Activated naive CD8-positive, alpha-beta T cell treated with anti-CD3 and anti-CD28 coated beads, Interleukin-2, amount 50 U/mL, for 24 hours (primary cell): ENCODE measurements around the gene SDCBP2.

ENCODE experiments used
- ATAC-seq: fragments of 150-1000 bp; cut with Tn5 transposase; one replicate; pipeline ENCODE4 v1.10.0; 2021
- DNase-seq: peaks from one replicate; pipeline ENCODE4 v3.0.0; 2021
- H3K27ac Mint-ChIP-seq: one replicate; pipeline ENCODE4 v1.8.0; 2021; ENCODE audit warnings: mild to moderate bottlenecking, mixed read lengths
- H3K27me3 Mint-ChIP-seq: one replicate; pipeline ENCODE4 v1.8.0; 2021; ENCODE audit warnings: mixed read lengths
- H3K36me3 Mint-ChIP-seq: one replicate; pipeline ENCODE4 v1.8.0; 2021; ENCODE audit warnings: low read depth, mixed read lengths
- H3K4me1 Mint-ChIP-seq: one replicate; pipeline ENCODE4 v1.8.0; 2021; ENCODE audit warnings: mixed read lengths
- H3K4me3 Mint-ChIP-seq: one replicate; pipeline ENCODE4 v1.8.0; 2021; ENCODE audit warnings: mild to moderate bottlenecking, moderate library complexity, mixed read lengths
- H3K9me3 Mint-ChIP-seq: one replicate; pipeline ENCODE4 v1.8.0; 2021; ENCODE audit warnings: mixed read lengths

Gene SDCBP2

DNA sequence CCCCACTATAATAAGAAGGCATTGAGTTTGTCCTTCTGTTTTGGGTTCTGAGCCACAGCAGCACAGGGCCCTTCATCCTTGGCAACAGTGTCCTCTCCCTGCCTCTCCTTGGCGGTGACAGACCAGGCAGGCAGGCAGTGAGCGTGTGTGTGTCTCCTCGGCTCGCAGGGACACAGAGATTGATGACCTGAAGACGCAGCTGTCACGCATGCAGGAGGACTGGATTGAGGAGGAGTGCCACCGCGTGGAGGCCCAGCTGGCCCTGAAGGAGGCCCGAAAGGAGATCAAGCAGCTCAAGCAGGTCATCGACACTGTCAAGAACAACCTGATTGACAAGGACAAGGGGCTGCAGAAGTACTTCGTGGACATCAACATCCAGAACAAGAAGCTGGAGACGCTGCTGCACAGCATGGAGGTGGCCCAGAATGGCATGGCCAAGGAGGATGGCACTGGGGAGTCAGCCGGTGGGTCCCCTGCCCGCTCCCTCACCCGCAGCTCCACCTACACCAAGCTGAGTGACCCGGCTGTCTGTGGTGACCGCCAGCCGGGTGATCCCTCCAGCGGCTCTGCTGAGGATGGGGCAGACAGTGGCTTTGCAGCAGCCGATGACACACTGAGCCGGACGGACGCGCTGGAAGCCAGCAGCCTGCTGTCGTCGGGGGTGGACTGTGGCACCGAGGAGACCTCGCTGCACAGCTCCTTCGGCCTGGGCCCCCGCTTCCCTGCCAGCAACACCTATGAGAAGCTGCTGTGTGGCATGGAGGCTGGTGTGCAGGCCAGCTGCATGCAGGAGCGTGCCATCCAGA is 24.0 kb downstream of the SDCBP2 start:
- Mint-ChIP-seq H3K4me1 (peaks cover 13% of the 10 kb centered on the region), H3K27ac (no peak overlapping the region)

DNA sequence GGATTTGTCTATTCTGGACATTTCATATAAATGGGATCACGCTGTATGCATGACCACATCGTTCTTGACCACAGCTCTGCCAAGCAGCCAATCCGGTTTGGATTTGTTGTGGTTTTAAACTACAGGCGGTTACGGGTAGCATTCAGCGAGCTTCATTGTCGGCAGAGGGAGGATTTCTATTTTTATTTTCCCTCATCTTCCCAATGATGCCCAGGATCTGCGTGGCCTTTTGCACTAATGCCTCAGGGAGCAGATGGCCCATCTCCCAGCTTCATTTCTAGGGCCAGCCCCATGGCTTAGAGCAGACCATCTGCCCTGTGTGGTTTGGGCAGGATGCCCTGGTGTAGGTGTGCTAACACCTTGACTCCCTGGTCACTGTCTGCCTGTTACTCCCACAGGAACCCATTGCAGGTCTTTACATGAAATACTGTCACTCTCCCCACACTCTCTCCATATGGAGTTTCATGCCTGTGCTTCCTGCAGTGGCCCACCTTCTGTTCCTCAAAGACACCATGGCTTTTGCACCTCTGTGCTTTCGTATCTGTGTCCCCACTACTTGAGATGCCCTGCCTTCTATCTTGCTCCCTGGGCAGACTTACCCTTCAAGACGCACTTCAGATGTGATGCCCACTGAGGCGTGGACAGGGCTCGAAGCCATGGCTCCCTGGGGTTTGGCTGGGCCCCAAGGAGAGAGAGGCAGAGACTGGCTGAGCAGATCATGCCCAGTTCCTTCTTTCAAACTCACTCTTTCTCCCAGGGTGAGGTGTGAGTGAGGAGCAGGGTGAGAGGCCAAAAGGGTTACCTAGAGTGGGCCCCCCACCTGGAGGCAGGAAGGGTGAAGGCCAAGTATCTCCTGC is 26.0 kb downstream of the SDCBP2 start:
- Mint-ChIP-seq H3K27ac (no peak overlapping the region), H3K9me3 (no peaks in the 10 kb centered on the region), H3K4me1 (peaks cover 23% of the 10 kb centered on the region), H3K4me3 (no peak overlapping the region), H3K27me3 (no peaks in the 10 kb centered on the region), H3K36me3 (no peaks in the 10 kb centered on the region)
- ATAC-seq (no peak), DNase-seq (no peak)

More for the DNA sequence above, 24.0 kb downstream of the SDCBP2 start:
- no peak for ATAC-seq
- H3K9me3 Mint-ChIP-seq: no peaks in the 10 kb centered on the region
- DNase-seq: no peak
- no peaks in the 10 kb centered on the region for H3K36me3 Mint-ChIP-seq
- no peak overlapping the region for H3K4me3 Mint-ChIP-seq
- no peaks in the 10 kb centered on the region for H3K27me3 Mint-ChIP-seq

- peak; percentile 60 for DNase-seq
- Mint-ChIP-seq H3K9me3 (no peaks in the 10 kb centered on the region), H3K4me1 (peaks cover 25% of the 10 kb centered on the region), H3K4me3 (peak overlapping the region; percentile 75), H3K36me3 (no peaks in the 10 kb centered on the region), H3K27ac (peak overlapping the region; percentile 91), H3K27me3 (no peaks in the 10 kb centered on the region)
- peak; percentile 90 for ATAC-seq
These were observed 27.9 kb downstream of the SDCBP2 start for GRCh38 chr20:1301031-1301529.

GRCh38 chr20:1300083-1300840 is 28.7 kb downstream of the SDCBP2 start:
- ATAC-seq: peak; percentile 10
- Mint-ChIP-seq H3K9me3 (no peaks in the 10 kb centered on the region), H3K27me3 (no peaks in the 10 kb centered on the region), H3K4me3 (peak overlapping the region; percentile 75), H3K36me3 (no peaks in the 10 kb centered on the region), H3K27ac (peak overlapping the region; percentile 91), H3K4me1 (peaks cover 25% of the 10 kb centered on the region)
- no peak for DNase-seq

GRCh38 chr20:1299522-1299921 is 29.4 kb downstream of the SDCBP2 start:
- H3K27me3 Mint-ChIP-seq: no peaks in the 10 kb centered on the region
- no peak overlapping the region for H3K4me3 Mint-ChIP-seq
- H3K9me3 Mint-ChIP-seq: no peaks in the 10 kb centered on the region
- peaks cover 25% of the 10 kb centered on the region for H3K4me1 Mint-ChIP-seq
- no peaks in the 10 kb centered on the region for H3K36me3 Mint-ChIP-seq
- H3K27ac Mint-ChIP-seq: no peak overlapping the region
- DNase-seq (peak; percentile 50), ATAC-seq (no peak)

DNA sequence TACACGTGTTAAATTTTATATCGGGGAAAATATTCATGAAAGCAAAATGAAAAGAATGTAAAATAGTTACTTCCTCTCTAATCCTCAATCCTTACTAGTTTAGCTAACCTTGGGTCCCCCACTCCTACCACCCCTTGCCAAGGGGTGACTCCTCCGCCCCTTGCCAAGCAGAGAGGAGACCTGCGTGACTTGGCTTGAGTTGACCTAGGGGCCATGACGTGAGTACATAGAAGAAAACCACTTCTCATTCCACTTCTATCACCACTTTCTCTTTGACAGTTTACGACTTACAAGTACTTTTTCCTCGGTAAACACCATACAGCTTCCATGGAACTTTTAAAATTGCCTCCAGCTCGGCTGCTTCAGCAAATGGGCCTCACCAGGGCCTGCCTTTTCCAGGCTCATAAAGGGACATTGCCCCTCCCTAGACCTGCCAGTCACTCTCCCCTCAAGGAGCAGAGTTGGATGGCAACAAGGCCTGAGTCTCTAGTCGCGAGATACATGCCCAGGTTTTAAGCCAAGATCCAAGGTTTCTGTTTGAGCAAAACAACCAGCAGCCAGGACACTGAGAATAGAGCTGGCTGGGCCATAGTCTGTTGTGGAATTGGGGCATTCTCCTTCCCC is 29.9 kb downstream of the SDCBP2 start:
- Mint-ChIP-seq H3K4me1 (peaks cover 25% of the 10 kb centered on the region), H3K27ac (no peak overlapping the region), H3K4me3 (no peak overlapping the region), H3K9me3 (no peaks in the 10 kb centered on the region), H3K36me3 (no peaks in the 10 kb centered on the region), H3K27me3 (no peaks in the 10 kb centered on the region)
- ATAC-seq: no peak
- no peak for DNase-seq

DNA sequence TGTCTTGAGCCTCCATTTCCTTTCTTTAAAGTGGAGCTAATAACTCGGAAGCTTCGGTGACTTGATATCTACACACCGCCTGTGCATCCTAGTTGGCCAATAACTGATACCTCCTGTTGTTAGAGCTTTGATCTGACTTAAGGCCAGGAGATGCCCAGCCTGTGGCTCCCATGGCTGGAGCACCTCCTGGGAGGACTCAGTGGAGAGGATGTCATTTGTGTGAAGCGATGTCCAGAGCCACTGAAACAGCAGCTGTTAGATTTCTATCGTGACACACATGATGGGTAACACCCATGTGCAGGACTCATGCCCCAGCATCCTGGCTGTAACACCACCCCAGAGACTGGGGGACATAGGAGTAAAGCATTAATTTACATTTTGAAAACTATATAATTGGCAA is 30.8 kb downstream of the SDCBP2 start:
- H3K27me3 Mint-ChIP-seq: no peaks in the 10 kb centered on the region
- DNase-seq: no peak
- H3K4me1 Mint-ChIP-seq: peaks cover 26% of the 10 kb centered on the region
- no peak overlapping the region for H3K4me3 Mint-ChIP-seq
- no peak overlapping the region for H3K27ac Mint-ChIP-seq
- no peaks in the 10 kb centered on the region for H3K36me3 Mint-ChIP-seq
- H3K9me3 Mint-ChIP-seq: no peaks in the 10 kb centered on the region
- no peak for ATAC-seq

GRCh38 chr20:1297486-1297885 is 31.5 kb downstream of the SDCBP2 start:
- no peaks in the 10 kb centered on the region for H3K9me3 Mint-ChIP-seq
- no peak overlapping the region for H3K4me3 Mint-ChIP-seq
- ATAC-seq (no peak), DNase-seq (no peak)
- no peaks in the 10 kb centered on the region for H3K36me3 Mint-ChIP-seq
- peaks cover 31% of the 10 kb centered on the region for H3K4me1 Mint-ChIP-seq
- no peak overlapping the region for H3K27ac Mint-ChIP-seq
- H3K27me3 Mint-ChIP-seq: no peaks in the 10 kb centered on the region

GRCh38 chr20:1296922-1297321 is 32.0 kb downstream of the SDCBP2 start:
- no peaks in the 10 kb centered on the region for H3K36me3 Mint-ChIP-seq
- H3K4me3 Mint-ChIP-seq: no peak overlapping the region
- H3K9me3 Mint-ChIP-seq: no peaks in the 10 kb centered on the region
- peaks cover 31% of the 10 kb centered on the region for H3K4me1 Mint-ChIP-seq
- ATAC-seq (no peak), DNase-seq (no peak)
- H3K27me3 Mint-ChIP-seq: no peaks in the 10 kb centered on the region
- H3K27ac Mint-ChIP-seq: peak overlapping the region; percentile 11

DNA sequence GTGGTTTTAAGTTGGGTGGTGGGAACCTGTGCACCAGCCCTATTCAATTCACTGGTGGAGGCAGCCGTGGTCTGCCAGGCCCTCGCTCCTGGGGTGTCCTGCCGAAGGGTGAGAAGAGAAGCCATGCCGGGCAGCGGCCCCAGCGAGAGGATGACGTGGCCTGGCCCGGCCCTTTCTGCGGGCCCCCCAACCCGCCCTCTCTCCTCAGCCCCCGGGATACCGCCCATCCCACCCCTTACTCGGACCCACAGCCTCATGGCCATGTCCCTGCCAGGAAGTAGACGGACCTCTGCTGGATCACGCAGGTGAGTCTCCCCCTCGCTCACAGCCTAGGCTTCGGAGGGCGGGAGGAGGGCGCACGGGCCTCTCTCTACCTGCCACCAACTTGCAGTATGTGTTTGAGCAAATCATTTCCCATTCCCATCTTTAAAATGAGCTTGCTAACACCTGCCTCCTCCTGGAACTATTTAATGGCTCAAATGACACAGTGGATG is 32.8 kb downstream of the SDCBP2 start:
- H3K27me3 Mint-ChIP-seq: no peaks in the 10 kb centered on the region
- peaks cover 33% of the 10 kb centered on the region for H3K4me1 Mint-ChIP-seq
- ATAC-seq: no peak
- no peaks in the 10 kb centered on the region for H3K9me3 Mint-ChIP-seq
- H3K27ac Mint-ChIP-seq: no peak overlapping the region
- H3K4me3 Mint-ChIP-seq: no peak overlapping the region
- DNase-seq: no peak
- no peaks in the 10 kb centered on the region for H3K36me3 Mint-ChIP-seq

GRCh38 chr20:1295276-1295930 is 33.5 kb downstream of the SDCBP2 start:
- ATAC-seq: no peak
- Mint-ChIP-seq H3K27ac (no peak overlapping the region), H3K4me3 (no peak overlapping the region), H3K27me3 (no peaks in the 10 kb centered on the region), H3K36me3 (no peaks in the 10 kb centered on the region), H3K4me1 (peaks cover 32% of the 10 kb centered on the region), H3K9me3 (no peaks in the 10 kb centered on the region)
- DNase-seq: no peak

DNA sequence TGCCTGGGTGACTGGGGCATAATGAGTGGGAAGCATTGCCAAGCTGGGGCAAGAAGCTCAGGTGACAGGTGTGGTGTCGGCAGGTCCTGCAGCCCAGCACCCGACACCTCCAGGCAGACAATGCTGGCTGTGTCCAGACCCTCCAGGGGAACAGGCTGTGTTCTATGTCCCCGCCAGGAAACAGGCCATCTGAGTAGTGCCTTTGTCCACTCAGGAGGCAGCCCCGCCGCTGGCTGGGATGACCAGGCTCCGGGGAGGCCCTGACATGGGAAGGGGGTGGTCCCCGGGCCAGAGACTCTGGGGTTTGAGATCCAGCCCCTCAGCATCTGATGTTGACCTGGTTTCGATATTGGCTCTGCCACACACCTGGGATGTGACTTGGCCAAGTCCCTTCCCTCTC is 34.4 kb downstream of the SDCBP2 start:
- Mint-ChIP-seq H3K27ac (no peak overlapping the region), H3K4me1 (peaks cover 28% of the 10 kb centered on the region), H3K4me3 (no peak overlapping the region), H3K36me3 (no peaks in the 10 kb centered on the region), H3K9me3 (no peaks in the 10 kb centered on the region), H3K27me3 (no peaks in the 10 kb centered on the region)
- ATAC-seq: no peak
- no peak for DNase-seq

- no peak for ATAC-seq
- peaks cover 22% of the 10 kb centered on the region for H3K4me1 Mint-ChIP-seq
- peak overlapping the region; percentile 49 for H3K27ac Mint-ChIP-seq
These were observed 35.1 kb downstream of the SDCBP2 start for GRCh38 chr20:1293641-1294379.

More at GRCh38 chr20:1293641-1294379, 35.1 kb downstream of the SDCBP2 start:
- Mint-ChIP-seq H3K27me3 (no peaks in the 10 kb centered on the region), H3K36me3 (no peaks in the 10 kb centered on the region), H3K9me3 (no peaks in the 10 kb centered on the region), H3K4me3 (no peak overlapping the region)
- DNase-seq: no peak
